ENCODE results near the gene KRT73.

The KRT73 gene

DNA sequence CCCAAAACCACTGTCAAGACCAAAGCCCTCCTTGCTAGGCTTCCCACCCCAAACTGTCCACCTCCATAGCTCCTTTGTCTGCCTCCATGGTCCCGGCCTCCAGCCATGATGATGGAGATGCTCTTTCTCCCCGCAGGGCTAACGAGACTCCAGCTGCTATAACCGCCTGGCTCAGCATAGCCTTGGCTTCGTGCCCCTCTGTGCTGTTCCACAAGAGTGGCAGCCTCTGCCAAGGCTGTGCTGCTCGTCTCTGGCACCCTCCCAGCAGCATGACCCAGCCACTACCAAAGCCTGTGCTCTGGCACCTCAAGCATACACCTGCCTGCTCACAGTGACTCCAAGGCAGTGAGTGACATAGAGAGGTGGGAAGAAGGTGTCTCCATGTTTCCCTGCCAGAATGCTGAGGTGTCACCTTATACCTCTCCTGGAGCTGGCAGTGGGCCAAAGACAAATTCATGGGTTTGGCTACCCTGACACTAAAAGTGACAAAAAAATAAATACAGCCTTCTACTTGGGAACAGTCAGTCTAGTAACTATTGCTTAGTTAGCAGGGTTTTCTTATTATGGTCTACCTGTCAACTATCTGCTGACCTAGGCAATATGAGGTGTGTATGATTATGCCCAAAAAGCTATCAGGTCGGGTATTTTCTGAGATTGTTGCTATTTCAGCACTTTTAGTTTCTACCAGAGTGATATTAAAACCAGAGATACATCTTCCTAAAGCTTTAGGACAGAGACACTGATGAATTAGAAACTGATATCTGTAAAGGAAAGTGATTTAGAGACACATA is 16.1 kb upstream of the KRT73 start:
- Histone ChIP-seq H3K27ac (ENCODE audit: poor library complexity, severe bottlenecking) (no peak overlapping the region), H3K27me3 (ENCODE audit: insufficient read depth, poor library complexity, severe bottlenecking) (no peaks in the 10 kb centered on the region), H3K36me3 (ENCODE audit: low read depth) (no peaks in the 10 kb centered on the region), H3K9me3 (ENCODE audit: severe bottlenecking) (no peaks in the 10 kb centered on the region), H3K4me3 (ENCODE audit: severe bottlenecking) (no peak overlapping the region), H3K4me1 (ENCODE audit: insufficient read depth, poor library complexity, severe bottlenecking) (no peaks in the 10 kb centered on the region)
- DNase-seq (ENCODE audit: low spot score) (no peak), ATAC-seq (ENCODE audit: low read depth) (no peak)
- no peak for TF ChIP-seq CTCF (IDR thresholded peaks at IDR 0.05; ENCODE audit: poor library complexity, severe bottlenecking)

DNA sequence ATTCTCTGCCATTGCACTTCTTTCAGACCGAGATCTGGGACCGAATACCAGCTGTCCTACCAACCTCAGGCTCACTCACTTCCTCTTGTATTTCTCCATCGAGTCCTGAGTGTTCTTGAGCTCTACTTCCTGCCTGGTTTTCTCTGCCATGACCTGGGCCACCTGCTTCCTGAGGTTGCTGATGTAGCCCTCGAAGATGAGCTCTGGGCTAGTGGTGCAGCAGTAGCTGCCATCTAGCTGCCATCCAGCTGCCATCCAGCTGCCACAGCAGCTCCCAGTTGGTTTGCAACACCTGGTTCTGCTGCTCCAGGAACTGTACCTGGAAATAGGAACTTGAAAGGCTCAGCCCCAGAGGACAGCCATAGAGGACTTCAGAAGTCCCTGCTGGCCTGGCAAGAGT is 15.0 kb upstream of the KRT73 start:
- no peaks in the 10 kb centered on the region for H3K27me3 ChIP-seq (ENCODE audit: insufficient read depth, poor library complexity, severe bottlenecking)
- ATAC-seq (ENCODE audit: low read depth), result no peak
- no peak for TF ChIP-seq CTCF (IDR thresholded peaks at IDR 0.05; ENCODE audit: poor library complexity, severe bottlenecking)
- no peaks in the 10 kb centered on the region for H3K36me3 ChIP-seq (ENCODE audit: low read depth)
- no peak overlapping the region for H3K4me3 ChIP-seq (ENCODE audit: severe bottlenecking)
- DNase-seq (ENCODE audit: low spot score), result no peak
- H3K27ac ChIP-seq (ENCODE audit: poor library complexity, severe bottlenecking), result no peak overlapping the region
- no peaks in the 10 kb centered on the region for H3K9me3 ChIP-seq (ENCODE audit: severe bottlenecking)
- H3K4me1 ChIP-seq (ENCODE audit: insufficient read depth, poor library complexity, severe bottlenecking), result no peaks in the 10 kb centered on the region

- Histone ChIP-seq H3K27ac (ENCODE audit: poor library complexity, severe bottlenecking) (no peak overlapping the region), H3K9me3 (ENCODE audit: severe bottlenecking) (no peaks in the 10 kb centered on the region), H3K36me3 (ENCODE audit: low read depth) (no peaks in the 10 kb centered on the region), H3K27me3 (ENCODE audit: insufficient read depth, poor library complexity, severe bottlenecking) (no peaks in the 10 kb centered on the region), H3K4me3 (ENCODE audit: severe bottlenecking) (no peak overlapping the region), H3K4me1 (ENCODE audit: insufficient read depth, poor library complexity, severe bottlenecking) (no peaks in the 10 kb centered on the region)
- TF ChIP-seq CTCF (IDR thresholded peaks at IDR 0.05; ENCODE audit: poor library complexity, severe bottlenecking), result no peak
- DNase-seq (ENCODE audit: low spot score) (no peak), ATAC-seq (ENCODE audit: low read depth) (no peak)
These were observed 14.3 kb upstream of the KRT73 start for GRCh38 chr12:52632656-52633055.

DNA sequence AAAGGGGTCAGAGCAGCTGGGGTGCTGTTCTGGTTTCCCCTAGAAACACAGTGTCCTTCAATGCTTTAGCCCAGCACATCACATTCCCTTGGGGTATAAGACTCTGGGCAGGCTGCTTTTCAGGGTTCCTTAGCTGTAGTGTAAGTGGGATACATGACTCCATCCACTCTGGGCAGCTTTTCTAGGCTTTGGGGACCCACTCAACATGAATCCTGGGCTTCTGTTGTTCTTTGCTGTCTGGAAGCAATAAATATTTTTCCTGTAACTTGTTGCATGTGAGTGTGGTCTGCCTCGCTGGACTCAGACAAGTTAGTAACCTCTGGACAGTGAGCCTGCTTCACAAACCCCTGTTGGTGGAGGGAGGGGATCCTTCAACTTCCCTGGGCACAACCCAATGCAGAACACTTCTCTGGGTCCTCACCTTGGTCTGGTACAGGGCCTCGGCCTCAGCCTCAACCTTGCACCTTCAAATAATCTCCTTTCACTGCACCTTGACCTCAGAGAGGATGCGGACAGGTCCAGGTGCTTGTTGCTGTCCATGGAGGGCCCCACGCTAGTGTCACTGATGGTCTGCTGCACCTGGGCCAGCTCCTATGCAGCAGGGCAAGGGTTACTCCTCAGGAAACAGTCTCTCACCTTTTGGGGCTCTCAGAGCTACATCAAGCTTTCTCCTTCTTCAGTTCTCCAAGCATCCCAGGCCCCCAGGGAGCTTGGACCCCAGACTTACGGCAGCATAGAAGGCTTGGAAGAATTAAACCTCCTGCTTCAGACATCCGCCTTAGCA is 13.5 kb upstream of the KRT73 start:
- DNase-seq (ENCODE audit: low spot score), result no peak
- no peaks in the 10 kb centered on the region for H3K27me3 ChIP-seq (ENCODE audit: insufficient read depth, poor library complexity, severe bottlenecking)
- H3K27ac ChIP-seq (ENCODE audit: poor library complexity, severe bottlenecking), result no peak overlapping the region
- no peak for TF ChIP-seq CTCF (IDR thresholded peaks at IDR 0.05; ENCODE audit: poor library complexity, severe bottlenecking)
- no peaks in the 10 kb centered on the region for H3K9me3 ChIP-seq (ENCODE audit: severe bottlenecking)
- H3K4me3 ChIP-seq (ENCODE audit: severe bottlenecking), result no peak overlapping the region
- no peaks in the 10 kb centered on the region for H3K36me3 ChIP-seq (ENCODE audit: low read depth)
- H3K4me1 ChIP-seq (ENCODE audit: insufficient read depth, poor library complexity, severe bottlenecking), result no peaks in the 10 kb centered on the region
- no peak for ATAC-seq (ENCODE audit: low read depth)

- Histone ChIP-seq H3K27ac (ENCODE audit: poor library complexity, severe bottlenecking) (no peak overlapping the region), H3K4me3 (ENCODE audit: severe bottlenecking) (no peak overlapping the region), H3K4me1 (ENCODE audit: insufficient read depth, poor library complexity, severe bottlenecking) (no peaks in the 10 kb centered on the region), H3K9me3 (ENCODE audit: severe bottlenecking) (no peaks in the 10 kb centered on the region), H3K36me3 (ENCODE audit: low read depth) (no peaks in the 10 kb centered on the region), H3K27me3 (ENCODE audit: insufficient read depth, poor library complexity, severe bottlenecking) (no peaks in the 10 kb centered on the region)
- TF ChIP-seq CTCF (IDR thresholded peaks at IDR 0.05; ENCODE audit: poor library complexity, severe bottlenecking), result no peak
- ATAC-seq (ENCODE audit: low read depth) (no peak), DNase-seq (ENCODE audit: low spot score) (no peak)
These were observed 12.9 kb upstream of the KRT73 start for GRCh38 chr12:52631264-52631663.

Measured in RWPE2 (cell line).